Prostate gland (tissue), 1 donor: ENCODE data around the gene SLC8A3.

Source experiments
- POLR2A ChIP-seq: fragments of 450-650 bp; IDR thresholded peaks from one replicate; pipeline ENCODE4 v1.6.1; 2016; ENCODE audit warnings: antibody characterized with exemption, mild to moderate bottlenecking
- POLR2AphosphoS5 ChIP-seq: sonication (generic); formaldehyde crosslinking; IDR thresholded peaks from one replicate; pipeline ENCODE4 v1.6.1; 2017; ENCODE audit warnings: antibody characterized with exemption

DNA sequence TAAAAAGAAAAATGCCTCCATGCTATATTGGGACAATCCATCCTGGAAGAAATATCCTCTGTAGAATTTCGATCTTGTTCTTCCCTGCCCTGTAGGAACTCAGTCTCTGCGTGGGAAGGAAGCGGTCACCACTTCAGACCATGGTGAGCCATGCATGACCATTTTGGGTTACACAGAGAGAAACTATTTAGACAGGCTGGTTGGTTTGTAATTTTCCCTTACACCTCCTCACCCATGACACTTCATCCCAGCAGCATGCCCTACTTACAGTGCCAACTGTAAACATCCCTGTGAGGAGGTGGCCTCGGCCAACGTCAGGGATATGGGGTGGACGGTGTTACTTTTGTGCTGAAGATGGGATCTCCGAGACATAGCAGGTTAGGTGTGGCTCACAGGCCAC, 188.2 kb downstream of the SLC8A3 start:
- TF ChIP-seq POLR2A (no peak), POLR2AphosphoS5 (no peak)
